ENCODE measurements around the gene TBC1D19. TPM values are rescaled to one million over a fixed set of nuclear protein-coding genes. Genes with fewer than 3 reads are reported as not detected.

TBC1D19 gene
- total and polyA plus RNA-seq, 9 of the 15 experiments (the other 6 are each of a cell fraction or from before 2014, with no cell fraction given) = 0.73 to 5.6 (median 3.7) TPM

GRCh38 chr4:26594371-26594770, 10.5 kb downstream of the TBC1D19 start (continued):
- TF ChIP-seq, protein P1, sequence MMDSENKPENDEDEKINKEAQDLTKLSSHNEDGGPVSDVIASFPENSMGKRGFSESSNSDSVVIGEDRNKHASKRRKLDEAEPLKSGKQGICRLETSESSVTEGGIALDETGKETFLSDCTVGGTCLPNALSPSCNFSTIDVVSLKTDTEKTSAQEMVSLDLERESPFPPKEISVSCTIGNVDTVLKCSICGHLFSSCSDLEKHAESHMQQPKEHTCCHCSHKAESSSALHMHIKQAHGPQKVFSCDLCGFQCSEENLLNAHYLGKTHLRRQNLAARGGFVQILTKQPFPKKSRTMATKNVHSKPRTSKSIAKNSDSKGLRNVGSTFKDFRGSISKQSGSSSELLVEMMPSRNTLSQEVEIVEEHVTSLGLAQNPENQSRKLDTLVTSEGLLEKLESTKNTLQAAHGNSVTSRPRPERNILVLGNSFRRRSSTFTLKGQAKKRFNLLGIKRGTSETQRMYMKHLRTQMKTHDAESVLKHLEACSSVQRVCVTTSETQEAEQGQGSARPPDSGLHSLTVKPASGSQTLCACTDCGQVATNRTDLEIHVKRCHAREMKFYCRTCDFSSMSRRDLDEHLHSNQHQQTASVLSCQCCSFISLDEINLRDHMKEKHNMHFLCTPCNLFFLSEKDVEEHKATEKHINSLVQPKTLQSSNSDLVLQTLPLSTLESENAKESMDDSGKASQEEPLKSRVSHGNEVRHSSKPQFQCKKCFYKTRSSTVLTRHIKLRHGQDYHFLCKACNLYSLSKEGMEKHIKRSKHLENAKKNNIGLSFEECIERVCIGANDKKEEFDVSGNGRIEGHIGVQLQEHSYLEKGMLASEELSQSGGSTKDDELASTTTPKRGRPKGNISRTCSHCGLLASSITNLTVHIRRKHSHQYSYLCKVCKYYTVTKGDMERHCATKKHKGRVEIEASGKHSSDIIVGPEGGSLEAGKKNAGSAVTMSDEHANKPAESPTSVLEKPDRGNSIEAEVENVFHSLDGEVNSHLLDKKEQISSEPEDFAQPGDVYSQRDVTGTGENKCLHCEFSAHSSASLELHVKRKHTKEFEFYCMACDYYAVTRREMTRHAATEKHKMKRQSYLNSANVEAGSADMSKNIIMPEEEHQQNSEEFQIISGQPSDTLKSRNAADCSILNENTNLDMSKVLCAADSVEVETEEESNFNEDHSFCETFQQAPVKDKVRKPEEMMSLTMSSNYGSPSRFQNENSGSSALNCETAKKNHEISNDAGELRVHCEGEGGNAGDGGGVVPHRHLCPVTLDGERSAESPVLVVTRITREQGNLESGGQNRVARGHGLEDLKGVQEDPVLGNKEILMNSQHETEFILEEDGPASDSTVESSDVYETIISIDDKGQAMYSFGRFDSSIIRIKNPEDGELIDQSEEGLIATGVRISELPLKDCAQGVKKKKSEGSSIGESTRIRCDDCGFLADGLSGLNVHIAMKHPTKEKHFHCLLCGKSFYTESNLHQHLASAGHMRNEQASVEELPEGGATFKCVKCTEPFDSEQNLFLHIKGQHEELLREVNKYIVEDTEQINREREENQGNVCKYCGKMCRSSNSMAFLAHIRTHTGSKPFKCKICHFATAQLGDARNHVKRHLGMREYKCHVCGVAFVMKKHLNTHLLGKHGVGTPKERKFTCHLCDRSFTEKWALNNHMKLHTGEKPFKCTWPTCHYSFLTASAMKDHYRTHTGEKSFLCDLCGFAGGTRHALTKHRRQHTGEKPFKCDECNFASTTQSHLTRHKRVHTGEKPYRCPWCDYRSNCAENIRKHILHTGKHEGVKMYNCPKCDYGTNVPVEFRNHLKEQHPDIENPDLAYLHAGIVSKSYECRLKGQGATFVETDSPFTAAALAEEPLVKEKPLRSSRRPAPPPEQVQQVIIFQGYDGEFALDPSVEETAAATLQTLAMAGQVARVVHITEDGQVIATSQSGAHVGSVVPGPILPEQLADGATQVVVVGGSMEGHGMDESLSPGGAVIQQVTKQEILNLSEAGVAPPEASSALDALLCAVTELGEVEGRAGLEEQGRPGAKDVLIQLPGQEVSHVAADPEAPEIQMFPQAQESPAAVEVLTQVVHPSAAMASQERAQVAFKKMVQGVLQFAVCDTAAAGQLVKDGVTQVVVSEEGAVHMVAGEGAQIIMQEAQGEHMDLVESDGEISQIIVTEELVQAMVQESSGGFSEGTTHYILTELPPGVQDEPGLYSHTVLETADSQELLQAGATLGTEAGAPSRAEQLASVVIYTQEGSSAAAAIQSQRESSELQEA (IDR thresholded peaks at IDR 0.05; ENCODE audit: low read depth) = no peak
- TF ChIP-seq SIN3A (IDR thresholded peaks at IDR 0.05; ENCODE audit: borderline replicate concordance in 2 of 2, control insufficient read depth in 1 of 2, low read depth in 2 of 2, low read length in 2 of 2) (no peak), XRCC3 (IDR thresholded peaks at IDR 0.05) (no peak), TEAD4 (IDR thresholded peaks at IDR 0.05; ENCODE audit: low read length) (0 out of 2 replicates have a peak, but pooled peaks have one; percentile 33), TEAD4 (CRISPR knock-in tag; IDR thresholded peaks at IDR 0.05; ENCODE audit: borderline replicate concordance) (no peak), STAT5A (IDR thresholded peaks at IDR 0.05; ENCODE audit: borderline replicate concordance, low read length) (0 out of 2 replicates have a peak, but pooled peaks have one; percentile 13), SMAD2 (IDR thresholded peaks at IDR 0.05; ENCODE audit: low read depth, low read length) (no peak)
